ENCODE measurements around the gene PSMB7. TPM values are rescaled to one million over a fixed set of nuclear protein-coding genes. Genes with fewer than 3 reads are reported as not detected.

The PSMB7 gene
- total RNA-seq, 3 donors from 2014 or later: 298 to 324 (median 309) TPM

- no peak for DNase-seq
- Mint-ChIP-seq H3K4me1 (ENCODE audit: low read depth) (no peaks in the 10 kb centered on the region), H3K9me3 (no peaks in the 10 kb centered on the region), H3K4me3 (no peak overlapping the region), H3K27me3 (ENCODE audit: low read depth) (no peaks in the 10 kb centered on the region), H3K36me3 (ENCODE audit: insufficient read depth) (peaks cover 20% of the 10 kb centered on the region)
- ATAC-seq: no peak
Observed at GRCh38 chr9:124348363-124348762, 66.9 kb downstream of the PSMB7 start.

- DNase-seq: no peak
- H3K27me3 Mint-ChIP-seq (ENCODE audit: low read depth): no peaks in the 10 kb centered on the region
- H3K4me3 Mint-ChIP-seq: no peak overlapping the region
- no peaks in the 10 kb centered on the region for H3K9me3 Mint-ChIP-seq
- H3K36me3 Mint-ChIP-seq (ENCODE audit: insufficient read depth): peaks cover 19% of the 10 kb centered on the region
- H3K4me1 Mint-ChIP-seq (ENCODE audit: low read depth): no peaks in the 10 kb centered on the region
- no peak for ATAC-seq
Observed at GRCh38 chr9:124347968-124348358, 67.3 kb downstream of the PSMB7 start.

- H3K4me1 Mint-ChIP-seq (ENCODE audit: low read depth): no peaks in the 10 kb centered on the region
- no peaks in the 10 kb centered on the region for H3K9me3 Mint-ChIP-seq
- H3K36me3 Mint-ChIP-seq (ENCODE audit: insufficient read depth): peaks cover 14% of the 10 kb centered on the region
- DNase-seq (no peak), ATAC-seq (no peak)
- no peaks in the 10 kb centered on the region for H3K27me3 Mint-ChIP-seq (ENCODE audit: low read depth)
- no peak overlapping the region for H3K4me3 Mint-ChIP-seq
Observed at GRCh38 chr9:124347206-124347967, 67.9 kb downstream of the PSMB7 start.

- no peak for ATAC-seq
- no peaks in the 10 kb centered on the region for H3K27me3 Mint-ChIP-seq (ENCODE audit: low read depth)
- H3K4me3 Mint-ChIP-seq: no peak overlapping the region
Observed at GRCh38 chr9:124346347-124347163, 68.7 kb downstream of the PSMB7 start.

GRCh38 chr9:124345751-124346281, 69.4 kb downstream of the PSMB7 start:
- DNase-seq (no peak), ATAC-seq (no peak)
- Mint-ChIP-seq H3K4me3 (no peak overlapping the region), H3K9me3 (no peaks in the 10 kb centered on the region), H3K4me1 (ENCODE audit: low read depth) (no peaks in the 10 kb centered on the region), H3K27me3 (ENCODE audit: low read depth) (no peaks in the 10 kb centered on the region), H3K36me3 (ENCODE audit: insufficient read depth) (peaks cover 3% of the 10 kb centered on the region)

More at GRCh38 chr9:124346347-124347163, 68.7 kb downstream of the PSMB7 start:
- Mint-ChIP-seq H3K9me3 (no peaks in the 10 kb centered on the region), H3K36me3 (ENCODE audit: insufficient read depth) (peaks cover 10% of the 10 kb centered on the region), H3K4me1 (ENCODE audit: low read depth) (no peaks in the 10 kb centered on the region)
- DNase-seq: no peak

GRCh38 chr9:124345063-124345462, 70.2 kb downstream of the PSMB7 start:
- Mint-ChIP-seq H3K4me3 (no peak overlapping the region), H3K9me3 (no peaks in the 10 kb centered on the region), H3K4me1 (ENCODE audit: low read depth) (no peaks in the 10 kb centered on the region), H3K36me3 (ENCODE audit: insufficient read depth) (peaks cover 3% of the 10 kb centered on the region), H3K27me3 (ENCODE audit: low read depth) (no peaks in the 10 kb centered on the region)
- ATAC-seq (no peak), DNase-seq (no peak)

GRCh38 chr9:124344291-124345050, 70.8 kb downstream of the PSMB7 start:
- no peaks in the 10 kb centered on the region for H3K9me3 Mint-ChIP-seq
- no peak for DNase-seq
- H3K4me3 Mint-ChIP-seq: no peak overlapping the region
- H3K36me3 Mint-ChIP-seq (ENCODE audit: insufficient read depth): peaks cover 3% of the 10 kb centered on the region
- H3K27me3 Mint-ChIP-seq (ENCODE audit: low read depth): no peaks in the 10 kb centered on the region
- ATAC-seq: no peak
- no peaks in the 10 kb centered on the region for H3K4me1 Mint-ChIP-seq (ENCODE audit: low read depth)

GRCh38 chr9:124343533-124344290, 71.5 kb downstream of the PSMB7 start:
- ATAC-seq (no peak), DNase-seq (no peak)
- H3K4me3 Mint-ChIP-seq: no peak overlapping the region
- H3K4me1 Mint-ChIP-seq (ENCODE audit: low read depth): no peaks in the 10 kb centered on the region
- no peaks in the 10 kb centered on the region for H3K36me3 Mint-ChIP-seq (ENCODE audit: insufficient read depth)
- no peaks in the 10 kb centered on the region for H3K9me3 Mint-ChIP-seq
- no peaks in the 10 kb centered on the region for H3K27me3 Mint-ChIP-seq (ENCODE audit: low read depth)

GRCh38 chr9:124342776-124343485, 72.3 kb downstream of the PSMB7 start:
- Mint-ChIP-seq H3K9me3 (no peaks in the 10 kb centered on the region), H3K4me1 (ENCODE audit: low read depth) (no peaks in the 10 kb centered on the region), H3K4me3 (no peak overlapping the region)

GRCh38 chr9:124342402-124342775, 72.9 kb downstream of the PSMB7 start:
- Mint-ChIP-seq H3K36me3 (ENCODE audit: insufficient read depth) (peaks cover 5% of the 10 kb centered on the region), H3K9me3 (no peaks in the 10 kb centered on the region), H3K4me3 (no peak overlapping the region), H3K27me3 (ENCODE audit: low read depth) (no peaks in the 10 kb centered on the region), H3K4me1 (ENCODE audit: low read depth) (no peaks in the 10 kb centered on the region)
- ATAC-seq: no peak
- DNase-seq: no peak

More at GRCh38 chr9:124342776-124343485, 72.3 kb downstream of the PSMB7 start:
- H3K36me3 Mint-ChIP-seq (ENCODE audit: insufficient read depth): peaks cover 3% of the 10 kb centered on the region
- ATAC-seq: no peak
- DNase-seq: no peak
- H3K27me3 Mint-ChIP-seq (ENCODE audit: low read depth): no peaks in the 10 kb centered on the region

- no peaks in the 10 kb centered on the region for H3K4me1 Mint-ChIP-seq (ENCODE audit: low read depth)
Observed at GRCh38 chr9:124341455-124342170, 73.6 kb downstream of the PSMB7 start.

GRCh38 chr9:124340219-124341069, 74.8 kb downstream of the PSMB7 start:
- Mint-ChIP-seq H3K9me3 (no peaks in the 10 kb centered on the region), H3K27me3 (ENCODE audit: low read depth) (no peaks in the 10 kb centered on the region), H3K36me3 (ENCODE audit: insufficient read depth) (peaks cover 10% of the 10 kb centered on the region), H3K4me3 (no peak overlapping the region), H3K4me1 (ENCODE audit: low read depth) (no peaks in the 10 kb centered on the region)
- no peak for ATAC-seq
- DNase-seq: no peak

More at GRCh38 chr9:124341455-124342170, 73.6 kb downstream of the PSMB7 start:
- Mint-ChIP-seq H3K4me3 (no peak overlapping the region), H3K27me3 (ENCODE audit: low read depth) (no peaks in the 10 kb centered on the region), H3K9me3 (no peaks in the 10 kb centered on the region), H3K36me3 (ENCODE audit: insufficient read depth) (peaks cover 8% of the 10 kb centered on the region)
- DNase-seq (no peak), ATAC-seq (no peak)

Measured in activated T-cell treated with anti-CD3 and anti-CD28 coated beads, Interleukin-2, amount 50 U/mL, for 4 hours (primary cell).